Left colon (tissue), 2 donors: ENCODE data around the gene AKAP8L. TPM values are rescaled to one million over a fixed set of nuclear protein-coding genes. Genes with fewer than 3 reads are reported as not detected.

Experiments
- ATAC-seq: fragments of 200-7000 bp; cut with Tn5 transposase; one replicate; pipeline ENCODE4 v1.9.1; 2020; ENCODE audit warnings: mild to moderate bottlenecking, moderate library complexity
- DNase-seq, 2 donors: peaks; one replicate each; pipeline ENCODE4 v3.0.0-alpha.2; 2020
- intact Hi-C, 2 donors: fragments of 100-400 bp; cut with DNase I in 1 of 2; cut with micrococcal nuclease in 1 of 2; formaldehyde crosslinking; loops; one replicate each; pipeline versions ENCODE4 v1.11.2 to v1.14.0; 2022; cut with DNase I, micrococcal nuclease
- long read RNA-seq: library from polyadenylated mRNA; unstranded; transcript quantifications from one replicate; pipeline ENCODE4 v2.0.0, GENCODE V29; 2021
- total RNA-seq, 2 donors: library from RNA; stranded (reverse); fragmentation: NEBNext Ultra II Directional; extraction: Animal tissue kit (Norgen Biotek cat#: 25700); gene quantifications; one replicate each; pipeline ENCODE4 v1.2.1, GENCODE V29; 2021
- donor health status: DM: no; HTN: no; CAD: no.
- donor health status: DM: yes; HTN: yes; CAD: no.

Gene AKAP8L, protein sequence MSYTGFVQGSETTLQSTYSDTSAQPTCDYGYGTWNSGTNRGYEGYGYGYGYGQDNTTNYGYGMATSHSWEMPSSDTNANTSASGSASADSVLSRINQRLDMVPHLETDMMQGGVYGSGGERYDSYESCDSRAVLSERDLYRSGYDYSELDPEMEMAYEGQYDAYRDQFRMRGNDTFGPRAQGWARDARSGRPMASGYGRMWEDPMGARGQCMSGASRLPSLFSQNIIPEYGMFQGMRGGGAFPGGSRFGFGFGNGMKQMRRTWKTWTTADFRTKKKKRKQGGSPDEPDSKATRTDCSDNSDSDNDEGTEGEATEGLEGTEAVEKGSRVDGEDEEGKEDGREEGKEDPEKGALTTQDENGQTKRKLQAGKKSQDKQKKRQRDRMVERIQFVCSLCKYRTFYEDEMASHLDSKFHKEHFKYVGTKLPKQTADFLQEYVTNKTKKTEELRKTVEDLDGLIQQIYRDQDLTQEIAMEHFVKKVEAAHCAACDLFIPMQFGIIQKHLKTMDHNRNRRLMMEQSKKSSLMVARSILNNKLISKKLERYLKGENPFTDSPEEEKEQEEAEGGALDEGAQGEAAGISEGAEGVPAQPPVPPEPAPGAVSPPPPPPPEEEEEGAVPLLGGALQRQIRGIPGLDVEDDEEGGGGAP
- 10 to 100 TPM; 63.4 to 75.1 TPM for total RNA-seq
- long read RNA-seq, transcript AKAP8L-201 (14 exons, 2,146 nt) = major isoform, 35 of 71 reads
- long read RNA-seq, partial matches to known transcripts = 19 of 71 reads
- long read RNA-seq, other reads (novel, unspliced or antisense) = 14 of 71 reads

DNA sequence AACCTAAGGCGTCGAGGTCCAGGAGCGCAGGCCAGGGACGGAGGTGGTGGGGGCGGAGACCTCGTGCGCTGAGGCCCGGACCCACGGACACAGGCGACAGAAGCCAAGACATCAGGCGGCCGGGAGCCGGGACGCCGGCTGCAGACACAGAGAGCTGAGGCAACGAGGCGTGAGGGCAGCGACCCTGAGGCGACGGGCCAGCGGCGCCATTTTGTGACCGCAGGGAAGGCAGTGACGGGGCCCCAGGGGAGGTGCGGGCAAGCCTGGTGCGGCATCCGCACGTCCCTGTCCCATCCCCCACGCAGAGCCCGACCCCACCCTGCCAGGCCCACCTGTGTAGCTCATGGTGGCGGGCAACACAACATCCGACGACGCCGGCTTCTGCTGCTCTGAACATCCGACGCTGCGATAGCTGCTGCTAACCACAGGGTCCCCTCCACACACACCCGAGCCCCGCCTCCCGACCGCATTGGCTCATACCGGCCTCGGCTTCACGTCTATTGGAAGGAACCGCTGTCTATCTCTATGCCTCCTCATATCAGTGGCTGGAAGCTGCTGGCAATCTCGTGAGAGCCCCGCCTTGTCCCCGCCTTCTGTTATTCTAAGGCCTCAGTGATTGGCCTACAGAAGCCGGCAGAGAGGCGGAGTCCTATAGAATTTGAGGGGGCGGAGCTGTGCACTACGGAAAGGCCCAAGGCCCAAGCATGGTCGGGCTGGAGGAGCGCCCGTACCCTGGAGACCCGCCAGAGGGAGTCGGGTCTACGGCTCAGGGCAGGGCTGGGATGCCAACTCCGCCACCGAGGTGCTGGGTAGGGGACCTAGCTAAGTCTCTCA, at the start of gene AKAP8L:
AKAP8L (minus strand) TSS at position 410 of the 834 bp plus-strand sequence; CDS start at position 345, 65 bp downstream.
- DNase-seq (peak; percentile 99 to 100), ATAC-seq (peak; percentile 94)
- intact Hi-C loops = no loop called here

DNA sequence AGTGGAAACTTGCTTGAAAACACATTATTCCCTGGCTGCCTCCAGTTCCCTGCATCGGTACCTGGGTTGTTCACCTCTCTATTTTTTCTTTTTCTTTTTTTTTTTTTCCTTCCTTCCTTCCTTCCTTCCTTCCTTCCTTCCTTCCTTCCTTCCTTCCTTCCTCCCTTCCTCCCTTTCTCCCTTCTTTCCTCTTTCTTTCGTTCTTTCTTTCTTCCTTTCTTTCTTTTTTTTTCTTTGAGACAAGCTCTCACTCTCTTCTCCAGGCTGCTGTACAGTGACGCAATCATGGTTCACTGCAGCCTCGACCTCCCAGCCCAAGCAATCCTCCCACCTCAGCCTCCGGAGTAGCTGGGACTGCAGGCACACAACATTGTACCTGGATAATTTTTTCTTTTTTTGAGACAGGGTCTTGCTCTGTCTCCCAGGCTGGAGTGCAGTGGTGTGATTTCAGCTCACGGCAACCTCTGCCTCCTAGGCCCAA, 49.0 kb upstream of the AKAP8L start:
- DNase-seq = no peak
- intact Hi-C loops = loop anchor here in 1 of 2 donors (10.0 kb wide), 1 partner anchor 87 kb away; no protein-coding TSS in a partner anchor
- no peak for ATAC-seq

DNA sequence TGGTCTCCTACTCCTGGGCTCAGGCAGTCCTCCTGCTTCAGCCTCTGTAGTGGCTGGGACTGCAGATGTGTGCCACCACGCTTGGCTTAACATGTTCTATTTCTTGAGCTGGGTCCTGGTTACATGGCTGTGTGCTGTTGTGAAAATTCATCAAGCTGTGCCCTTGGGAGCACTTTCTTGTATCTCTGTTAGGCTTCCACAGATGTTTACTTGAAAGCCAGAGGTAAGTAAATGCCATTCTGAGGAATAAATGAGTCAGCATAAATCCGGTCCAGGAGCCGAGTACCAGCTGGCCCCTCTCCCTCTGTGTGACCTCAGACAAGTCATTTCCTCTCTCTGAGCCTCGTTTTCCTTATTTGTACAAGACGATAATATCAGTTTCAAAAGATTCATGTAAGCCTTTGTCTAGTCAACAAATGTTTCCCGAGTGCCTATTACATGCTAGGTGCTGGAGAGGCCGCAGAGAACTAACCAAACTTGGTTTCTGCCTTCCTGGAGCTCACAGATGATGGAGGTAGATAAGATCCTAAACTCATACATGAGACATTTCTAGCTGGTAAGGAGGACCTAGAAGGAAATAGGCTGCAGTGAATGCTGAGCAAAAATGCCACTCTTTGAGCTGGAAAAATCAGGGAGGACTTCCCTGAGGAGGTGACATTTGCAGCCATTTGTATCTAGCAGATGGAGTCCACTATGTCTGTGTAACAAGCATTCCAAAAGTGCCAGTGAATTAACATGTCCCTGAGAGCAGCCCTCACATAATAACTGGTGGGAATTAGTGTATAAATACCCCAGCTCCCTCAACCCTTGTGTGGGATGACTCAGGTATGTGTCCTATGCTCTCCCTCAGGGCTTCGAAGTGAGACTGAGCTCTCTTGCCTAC, 48.3 kb upstream of the AKAP8L start:
- intact Hi-C loops = loop anchor here in 1 of 2 donors (10.0 kb wide), 1 partner anchor 88 kb away; no protein-coding TSS in a partner anchor
- DNase-seq (peak in 1 of 2 donors; percentile 23), ATAC-seq (no peak)

DNA sequence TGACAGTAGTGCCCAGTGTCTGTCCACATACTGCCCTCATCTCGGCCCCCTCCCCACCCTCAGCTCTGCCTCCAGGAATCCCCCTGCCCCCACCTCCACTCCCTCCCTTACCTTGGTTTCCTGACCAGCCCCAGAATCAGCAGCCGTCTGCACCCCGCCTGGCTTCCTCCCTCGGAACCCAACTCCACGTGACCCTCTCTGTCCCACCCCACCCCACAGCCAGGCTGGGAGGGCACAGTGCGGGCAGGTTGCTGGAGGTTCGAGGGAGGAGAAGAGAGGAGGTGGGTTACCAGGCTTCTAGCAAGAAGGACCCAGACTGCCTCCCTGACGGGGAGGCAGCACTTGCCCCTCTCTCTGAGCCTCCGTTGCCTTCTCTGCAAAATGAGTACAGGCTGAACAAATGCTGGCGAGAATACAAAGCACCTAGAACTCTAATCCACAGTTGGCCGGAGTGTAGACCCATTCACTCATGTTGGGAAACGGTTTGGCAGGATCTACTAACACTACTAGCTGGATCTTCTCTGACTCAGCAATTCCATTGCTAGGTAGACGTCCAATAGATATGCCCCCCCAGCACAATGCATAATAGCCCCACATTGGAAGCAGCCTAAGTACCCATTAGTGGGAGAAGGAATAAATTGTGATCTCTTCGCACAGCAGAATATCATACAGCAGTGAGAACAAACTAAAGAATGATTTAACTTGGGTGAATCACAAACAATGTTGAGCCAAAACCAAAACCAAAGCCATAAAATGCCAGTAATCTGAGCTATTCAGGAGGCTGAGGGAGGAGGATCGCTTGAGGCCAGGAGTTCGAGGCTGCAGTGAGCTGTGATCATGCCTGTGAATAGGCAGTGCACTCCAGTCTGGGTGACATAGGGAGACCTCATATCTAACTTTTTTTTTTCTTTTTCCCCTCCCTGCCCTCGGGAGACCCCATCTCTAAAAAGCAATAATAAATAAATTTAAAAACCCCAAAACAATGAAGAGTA, 45.9 kb upstream of the AKAP8L start, which contains the start of gene RASAL3:
RASAL3 (minus strand) TSS at position 151 of the 992 bp plus-strand sequence. CDS start 186 bp downstream, outside the sequence.
- peak; percentile 35 for ATAC-seq
- intact Hi-C loops = loop anchor here in 1 of 2 donors (10.0 kb wide), 1 partner anchor 90 kb away; no protein-coding TSS in a partner anchor
- DNase-seq = peak in 1 of 2 donors; percentile 54

DNA sequence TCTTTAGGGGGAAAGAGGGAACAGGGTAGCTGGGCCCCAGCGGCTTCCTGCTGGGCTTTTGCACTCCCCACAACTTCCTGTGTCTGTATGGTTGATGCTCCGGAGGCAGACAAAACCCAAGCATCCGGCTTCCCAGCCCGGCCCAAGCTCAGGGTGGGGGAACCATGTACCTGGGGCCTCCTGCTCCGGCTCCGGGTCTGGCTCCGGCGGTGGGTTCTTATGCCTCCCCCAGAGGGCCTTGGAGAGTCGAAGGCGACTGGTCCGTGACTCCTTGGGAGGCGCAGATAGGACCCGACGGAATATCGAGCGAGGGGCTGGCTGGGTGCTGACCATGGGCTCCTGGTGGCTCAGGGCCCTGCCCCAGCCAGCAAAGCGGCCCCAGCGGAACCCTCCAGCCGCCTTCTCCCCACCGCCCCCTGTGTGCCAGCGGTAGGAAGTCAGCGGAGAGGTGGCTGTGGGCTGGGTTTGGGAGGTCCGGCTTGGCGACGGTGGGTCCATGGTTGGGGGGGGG, 45.1 kb upstream of the AKAP8L start:
- peak in 1 of 2 donors; percentile 59 for DNase-seq
- intact Hi-C loops = loop anchor here in 1 of 2 donors (10.0 kb wide), 1 partner anchor 91 kb away; no protein-coding TSS in a partner anchor
- peak; percentile 54 for ATAC-seq

DNA sequence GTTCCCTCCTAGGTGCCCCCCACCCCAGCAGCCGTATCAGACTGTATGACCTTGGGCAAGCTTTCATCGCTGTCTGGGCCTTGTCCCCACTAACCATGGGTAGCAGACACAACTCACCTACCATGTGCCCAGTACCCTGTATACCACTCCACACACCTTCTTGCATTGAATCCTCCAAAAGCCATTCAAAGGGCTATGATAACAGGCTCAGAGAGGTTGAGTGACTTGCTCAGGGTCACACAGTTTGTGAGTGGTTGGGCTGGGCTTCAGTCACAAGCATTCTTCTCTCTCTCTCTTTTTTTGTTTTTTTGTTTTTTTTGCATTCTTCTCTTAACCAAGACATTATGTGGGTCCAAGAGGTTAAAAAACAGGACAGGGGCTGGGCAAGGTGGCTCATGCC, 42.9 kb upstream of the AKAP8L start:
- ATAC-seq = no peak
- no peak for DNase-seq
- intact Hi-C loops = loop anchor here in 1 of 2 donors (10.0 kb wide), 1 partner anchor 93 kb away; no protein-coding TSS in a partner anchor

DNA sequence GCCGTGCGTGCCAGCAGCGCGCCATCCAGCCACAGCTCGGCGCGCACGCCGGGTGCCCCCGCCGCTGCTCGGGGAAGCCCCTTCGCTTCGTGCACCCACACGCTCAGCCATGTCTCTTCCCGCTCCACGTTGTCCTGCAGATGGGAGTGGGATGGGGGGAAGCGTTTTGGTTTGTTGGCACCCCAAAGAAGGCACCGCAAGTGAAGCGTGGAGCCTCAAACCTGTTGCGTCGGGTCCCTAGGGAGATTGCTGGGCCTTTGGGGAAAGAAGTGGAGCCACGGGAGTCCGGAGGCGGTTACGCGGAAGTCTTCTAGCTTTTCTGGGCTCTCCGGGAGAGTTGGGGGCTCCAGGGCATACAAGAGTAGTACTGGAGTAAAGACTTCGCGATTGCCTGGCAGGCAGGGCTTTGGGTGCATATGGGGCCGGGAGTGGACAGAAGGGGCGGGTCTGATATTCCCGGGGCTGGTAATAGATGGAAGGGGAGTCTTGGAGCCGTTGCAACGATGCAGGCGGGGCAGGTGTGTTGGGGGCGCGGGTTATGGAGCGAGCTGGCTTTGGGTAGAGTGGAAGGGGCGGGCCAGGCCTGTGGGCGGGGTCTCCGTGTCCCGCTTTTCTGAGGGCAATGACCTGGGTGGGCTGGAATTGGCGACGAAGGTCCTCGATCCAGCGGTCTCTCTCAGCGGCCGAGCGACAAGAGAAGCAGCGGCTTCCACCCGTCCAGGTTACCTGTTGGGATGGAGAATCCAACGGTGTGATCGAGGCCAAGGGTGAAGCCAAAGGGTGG, 39.1 kb upstream of the AKAP8L start:
- no peak for ATAC-seq
- DNase-seq = no peak
- intact Hi-C loops = no loop called here

DNA sequence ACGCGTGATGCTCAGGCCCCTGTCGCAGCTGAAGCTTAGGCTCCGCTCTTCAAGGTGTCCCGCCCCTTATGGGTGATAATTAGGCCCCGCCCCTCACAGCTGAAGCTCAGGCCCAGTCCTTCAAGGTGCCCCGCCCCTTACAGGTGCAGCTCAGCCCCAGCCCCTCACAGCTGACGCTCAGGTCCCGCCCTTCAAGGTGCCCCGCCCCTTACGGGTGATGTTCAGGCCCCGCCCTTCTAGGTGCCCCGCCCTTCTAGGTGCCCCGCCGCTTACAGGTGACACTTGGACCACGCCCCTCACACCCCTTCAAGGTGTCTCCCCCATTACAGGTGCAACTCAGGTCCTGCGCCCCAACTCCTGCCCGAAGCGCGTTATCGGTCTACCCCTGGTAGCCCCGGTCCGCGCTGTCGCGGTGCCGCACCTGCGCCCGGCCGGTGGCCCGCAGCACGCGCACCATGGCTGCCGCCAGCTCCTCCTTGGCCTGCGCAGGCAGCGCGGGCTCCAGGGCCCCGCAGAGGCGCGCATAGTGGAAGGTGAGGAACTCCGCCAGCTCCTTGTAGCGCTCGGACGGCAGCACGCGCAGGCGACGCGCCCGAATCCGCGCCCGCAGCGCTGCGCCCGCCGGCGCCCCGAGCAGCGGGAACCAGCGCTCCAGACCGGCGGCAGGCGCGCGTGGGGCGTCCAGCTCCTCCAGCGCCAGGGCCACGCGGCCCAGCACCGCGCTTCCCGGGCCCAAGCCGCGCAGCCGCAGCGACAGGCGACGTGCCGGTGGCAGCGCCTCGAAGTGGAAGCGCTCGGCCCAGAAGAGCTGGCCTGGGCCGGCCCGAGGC, 38.3 kb upstream of the AKAP8L start:
- DNase-seq = peak; percentile 58 to 69
- ATAC-seq = peak; percentile 47
- intact Hi-C loops = no loop called here

DNA sequence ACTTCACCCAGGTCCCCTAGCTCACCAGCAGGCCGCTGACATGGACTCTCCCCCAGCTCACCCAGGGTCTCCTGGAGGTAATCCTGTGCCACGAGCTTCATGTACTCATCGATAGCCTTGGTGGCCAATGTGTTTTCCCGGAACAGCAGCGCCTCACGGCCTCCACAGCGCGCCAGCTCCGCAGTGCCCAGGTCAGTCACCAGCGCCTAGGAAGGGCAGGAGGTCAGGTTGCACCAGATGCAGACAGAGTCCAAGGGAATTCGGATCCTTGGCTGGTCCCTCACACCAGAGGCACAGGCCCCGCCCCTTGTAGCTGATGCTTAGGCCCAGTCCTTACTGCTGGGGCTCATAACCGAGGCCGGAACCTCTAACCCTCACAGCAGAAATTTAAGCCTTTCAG, 37.7 kb upstream of the AKAP8L start:
- DNase-seq (no peak), ATAC-seq (no peak)
- intact Hi-C loops = no loop called here

DNA sequence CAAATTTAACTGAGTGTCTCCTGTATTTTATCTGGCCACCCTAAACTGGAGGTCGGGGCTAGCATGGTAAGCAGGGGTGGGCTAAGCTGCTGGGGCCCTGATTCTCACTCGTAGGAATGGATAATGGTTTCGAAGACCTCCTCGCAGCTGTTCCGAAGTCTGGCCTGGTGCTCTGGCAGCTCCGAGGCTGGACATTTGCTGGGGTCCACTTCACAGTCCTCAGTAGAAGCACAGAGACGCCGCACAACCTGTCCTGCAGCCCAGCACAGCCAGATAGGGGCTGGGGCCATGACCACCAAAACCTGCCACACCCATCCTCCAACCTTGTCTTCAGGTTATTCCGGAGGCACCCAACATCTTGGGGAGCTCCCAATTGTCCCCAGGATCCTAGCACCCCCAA, 37.2 kb upstream of the AKAP8L start:
- intact Hi-C loops = no loop called here
- no peak for ATAC-seq
- no peak for DNase-seq

DNA sequence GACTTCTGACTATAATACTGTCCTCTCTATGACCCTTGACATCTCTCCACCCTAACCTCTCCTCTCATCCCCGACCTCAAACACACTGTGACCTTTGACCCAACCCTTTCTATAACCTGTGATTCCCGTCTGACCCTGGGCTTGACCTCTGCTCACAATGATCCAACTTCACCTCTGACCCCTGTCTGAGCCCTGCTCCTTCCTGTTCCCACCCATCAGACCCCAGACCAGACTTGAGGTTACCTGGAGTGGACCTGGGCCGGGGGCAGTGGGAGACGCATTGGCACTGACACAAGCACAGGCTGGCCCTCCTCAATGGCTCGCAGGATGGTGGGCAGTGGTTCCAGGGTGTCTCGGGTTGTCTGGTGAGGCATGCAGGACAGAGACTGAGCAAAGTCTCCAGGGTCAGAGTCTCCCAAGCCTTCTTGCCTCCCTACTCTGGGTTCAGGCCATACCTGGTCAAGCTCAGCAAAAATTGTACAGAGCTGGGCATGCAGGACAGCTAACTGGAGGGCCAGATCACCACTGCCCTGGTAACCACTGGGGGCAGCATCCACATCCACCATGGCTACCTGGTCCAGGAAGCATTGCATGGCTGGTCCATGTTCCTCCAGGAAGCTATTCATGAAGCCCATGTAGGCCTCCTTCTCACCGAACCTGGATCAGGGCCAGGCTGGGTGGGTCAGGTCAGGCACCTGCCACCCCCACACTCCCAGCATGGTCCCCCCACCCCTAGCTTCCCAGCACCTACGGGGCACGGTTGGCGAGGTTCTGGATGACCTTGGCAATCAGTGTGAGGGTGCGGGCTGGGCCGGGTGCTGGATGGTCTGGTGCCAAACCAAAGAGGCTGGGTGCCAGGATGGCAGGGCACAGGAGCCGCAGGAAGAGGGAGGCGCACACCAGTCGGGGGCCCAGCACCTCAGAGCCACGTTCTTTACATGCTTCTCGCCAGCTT, 35.4 kb upstream of the AKAP8L start:
- no peak for ATAC-seq
- intact Hi-C loops = no loop called here

DNA sequence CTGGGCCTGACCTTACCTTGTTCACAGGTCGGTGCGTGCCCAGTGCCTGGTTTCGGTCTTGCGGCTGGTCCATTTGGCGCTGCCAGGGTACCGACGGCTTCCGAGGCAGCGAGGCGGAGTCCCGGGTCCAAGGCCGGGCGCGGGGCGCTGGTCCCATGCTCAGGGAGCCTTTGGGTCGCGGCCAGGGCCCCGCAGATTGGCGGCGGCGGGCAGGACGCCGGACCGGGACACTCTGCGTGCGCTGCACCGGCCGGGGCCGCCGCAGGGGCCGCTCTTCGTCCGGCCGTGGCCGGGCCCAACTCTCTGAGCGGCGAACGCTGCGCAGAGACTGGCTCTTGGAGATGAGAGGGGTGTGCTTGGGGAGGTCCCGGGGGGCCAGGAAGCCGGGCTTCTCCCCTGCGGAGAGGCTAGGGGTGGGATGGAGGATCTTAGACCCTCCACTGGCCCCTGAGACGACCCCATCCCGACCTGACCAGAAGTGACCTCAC, 34.3 kb upstream of the AKAP8L start:
- DNase-seq = peak in 1 of 2 donors; percentile 28
- ATAC-seq = peak; percentile 21
- intact Hi-C loops = no loop called here

More for the DNA sequence above, 35.4 kb upstream of the AKAP8L start:
- no peak for DNase-seq
